Motor neuron (in vitro differentiated cells): ENCODE measurements around the gene RP2. TPM values are rescaled to one million over a fixed set of nuclear protein-coding genes. Genes with fewer than 3 reads are reported as not detected.

Experiments used
- ATAC-seq, 8 experiments: fragments of 200-7000 bp; cut with Tn5 transposase; replicated peaks in 6 of 8; 2 replicates each; pipeline ENCODE4 v1.8.0; 2021; ENCODE audit warnings: mild to moderate bottlenecking in 8 of 8, moderate library complexity in 8 of 8
- H3K27ac ChIP-seq, 2 donors: fragments of 250-450 bp; sonication (Bioruptor Pico); 2 replicates each; pipeline ENCODE4 v1.9.0; 2021; ENCODE audit warnings: antibody characterized with exemption in 2 of 2, mild to moderate bottlenecking in 2 of 2, moderate library complexity in 1 of 2
- H3K4me1 ChIP-seq, 2 donors: fragments of 250-450 bp; sonication (Bioruptor Pico); replicated peaks in 1 of 2; 2 replicates each; pipeline ENCODE4 v1.6.1; 2021; ENCODE audit warnings: antibody characterized with exemption in 2 of 2, mild to moderate bottlenecking in 2 of 2, moderate library complexity in 1 of 2
- H3K4me3 ChIP-seq, 5 donors: fragments of 250-450 bp; sonication (Bioruptor Pico); 2 replicates each; pipeline ENCODE4 v1.9.0; 2021; ENCODE audit warnings: antibody characterized with exemption in 5 of 5, mild to moderate bottlenecking in 5 of 5, moderate library complexity in 4 of 5
- WGBS, 10 experiments: fragments of 450-650 bp; shearing (Covaris generic); methylation state at CpG; one replicate each; pipeline ENCODE4 v1.0.0; 2022; 5-methylcytosine and 5-hydroxymethylcytosine counted together
- in situ Hi-C, 9 experiments: fragments of 400-800 bp; cut with MboI; loops; one replicate each; pipeline ENCODE4 v1.15.0; 2021; ENCODE audit warnings: low sequenced_read_pairs in 9 of 9, low pct_unique_long_range_greater_than_20kb in 2 of 9; ENCODE audit not compliant: unreplicated experiment in 9 of 9
- total RNA-seq, 8 experiments: library from RNA; unstranded; fragments of 300-600 nt; gene quantifications; 2 replicates each; pipeline versions ENCODE4 v1.2.3 to v1.2.4, GENCODE V29; 2022

Gene RP2
- total RNA-seq, 8 experiments from 2014 or later = 3.9 to 15.2 (median 10.5) TPM

DNA sequence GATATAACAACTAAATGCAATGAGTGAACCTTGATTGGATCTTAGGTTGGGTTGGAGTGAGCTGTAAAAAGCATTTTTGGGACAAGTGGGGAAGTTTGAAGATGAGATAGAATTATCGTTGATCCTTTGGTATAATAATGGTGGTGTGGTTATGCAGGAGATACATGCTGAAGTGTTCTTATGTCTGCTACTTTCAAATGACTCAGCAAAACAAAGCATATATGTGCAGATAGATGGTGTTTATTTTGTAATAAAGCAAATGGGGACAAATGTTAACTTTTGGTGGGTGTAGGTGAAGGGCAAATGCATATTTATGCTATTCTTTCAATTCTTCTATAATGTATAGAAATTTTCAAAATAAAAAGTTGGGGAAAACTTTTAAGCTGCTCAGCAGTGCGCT, 26.2 kb downstream of the RP2 start:
- ATAC-seq = no peak
- WGBS, 10 experiments = 46 to 100% (median 85%) methylated on average over 1 to 2 of the region's 2 CpGs; no CpG with 5 or more reads in 4 of the 10 experiments
- no peaks in the 10 kb centered on the region for H3K4me1 ChIP-seq
- no peak overlapping the region for H3K27ac ChIP-seq
- H3K4me3 ChIP-seq = no peak overlapping the region
- in situ Hi-C loops = no loop called here

GRCh38 chrX:46864606-46865005, 27.8 kb downstream of the RP2 start:
- no peak overlapping the region for H3K27ac ChIP-seq
- in situ Hi-C loops = no loop called here
- ATAC-seq = no peak
- H3K4me3 ChIP-seq = no peak overlapping the region
- no CpG with 5 or more reads among the region's 2 CpGs for WGBS, 10 experiments
- H3K4me1 ChIP-seq = no peaks in the 10 kb centered on the region

- Histone ChIP-seq H3K27ac (no peak overlapping the region), H3K4me3 (no peak overlapping the region), H3K4me1 (no peaks in the 10 kb centered on the region)
- 83 to 94% (median 86%) methylated on average over 2 to 3 of the region's 4 CpGs; no CpG with 5 or more reads in 7 of the 10 experiments for WGBS, 10 experiments
- no peak for ATAC-seq
- in situ Hi-C loops = no loop called here
Observed at GRCh38 chrX:46865281-46865680, 28.4 kb downstream of the RP2 start.

- no peak overlapping the region for H3K27ac ChIP-seq
- in situ Hi-C loops = no loop called here
- no peaks in the 10 kb centered on the region for H3K4me1 ChIP-seq
- no peak for ATAC-seq
- H3K4me3 ChIP-seq = no peak overlapping the region
Observed at GRCh38 chrX:46866726-46867125, 29.9 kb downstream of the RP2 start.

DNA sequence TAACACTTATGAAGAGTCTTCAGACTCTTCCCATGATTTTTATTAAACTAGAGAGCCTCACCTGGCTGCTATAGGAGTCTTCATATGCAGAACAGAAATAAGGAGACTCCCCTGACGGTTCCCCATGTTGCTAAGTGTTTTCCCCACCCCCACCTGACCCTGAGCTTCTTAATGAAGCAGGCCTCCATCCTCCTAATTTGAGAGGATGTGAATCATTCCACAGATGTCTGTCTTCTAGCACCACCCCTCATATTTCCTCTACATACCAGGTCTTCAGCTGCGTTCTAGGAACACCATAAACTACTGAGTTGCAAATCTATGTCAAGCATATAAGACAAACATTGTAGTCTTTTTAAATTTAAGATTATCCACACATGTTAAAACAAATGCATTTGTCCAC, 36.9 kb downstream of the RP2 start:
- in situ Hi-C loops = no loop called here
- no peak overlapping the region for H3K4me3 ChIP-seq
- no peak overlapping the region for H3K27ac ChIP-seq
- 20 to 100% (median 32%) methylated on average over 1 to 2 of the region's 2 CpGs; no CpG with 5 or more reads in 7 of the 10 experiments for WGBS, 10 experiments
- ATAC-seq = no peak
- H3K4me1 ChIP-seq = no peaks in the 10 kb centered on the region

DNA sequence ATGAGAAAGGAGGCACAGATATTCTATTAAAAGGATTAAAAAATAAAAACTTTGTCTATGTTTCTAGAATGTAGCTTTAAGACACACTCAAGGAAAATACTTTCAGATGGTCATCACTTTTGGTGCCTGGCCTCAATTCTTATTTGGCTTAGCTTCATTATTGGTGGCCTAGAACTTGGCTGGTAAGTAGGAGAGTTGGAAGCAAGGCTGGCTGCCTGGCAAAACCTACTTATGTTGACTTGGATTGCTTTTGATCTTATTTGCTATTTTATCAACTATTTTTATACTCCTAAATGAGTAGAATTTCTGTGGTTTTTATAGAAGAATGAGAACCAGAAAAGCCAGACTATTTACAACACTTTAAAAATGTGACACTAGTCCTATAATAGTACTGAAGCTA, 40.1 kb downstream of the RP2 start:
- in situ Hi-C loops = no loop called here
- Histone ChIP-seq H3K4me3 (no peak overlapping the region), H3K27ac (no peak overlapping the region), H3K4me1 (no peaks in the 10 kb centered on the region)
- no peak for ATAC-seq

DNA sequence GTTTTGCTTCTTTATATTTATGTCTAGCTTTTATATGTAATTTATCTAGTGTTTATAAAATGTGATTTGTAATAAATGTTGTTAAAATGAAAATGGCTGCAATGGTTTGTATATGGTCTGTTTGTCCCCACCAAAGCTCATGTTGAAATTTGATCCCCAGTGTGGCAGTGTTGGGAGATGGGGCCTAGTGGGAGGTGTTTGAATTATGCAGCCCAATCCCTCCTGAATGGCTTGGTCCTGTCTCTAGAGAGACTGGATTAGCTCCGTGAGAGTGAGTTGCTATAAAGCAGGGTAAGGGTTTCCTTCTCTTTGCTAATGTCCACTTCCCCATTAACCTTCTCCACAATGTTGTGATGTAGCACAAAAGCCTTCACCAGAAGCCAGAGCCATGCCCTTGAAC, 45.4 kb downstream of the RP2 start:
- 33 to 50% (median 40%) methylated on average over 1 of the region's 1 CpG; no CpG with 5 or more reads in 6 of the 10 experiments for whole genome bisulfite sequencing, 10 experiments
- in situ Hi-C loops = no loop called here
- H3K4me3 ChIP-seq = no peak overlapping the region
- no peaks in the 10 kb centered on the region for H3K4me1 ChIP-seq
- H3K27ac ChIP-seq = no peak overlapping the region
- ATAC-seq = no peak

DNA sequence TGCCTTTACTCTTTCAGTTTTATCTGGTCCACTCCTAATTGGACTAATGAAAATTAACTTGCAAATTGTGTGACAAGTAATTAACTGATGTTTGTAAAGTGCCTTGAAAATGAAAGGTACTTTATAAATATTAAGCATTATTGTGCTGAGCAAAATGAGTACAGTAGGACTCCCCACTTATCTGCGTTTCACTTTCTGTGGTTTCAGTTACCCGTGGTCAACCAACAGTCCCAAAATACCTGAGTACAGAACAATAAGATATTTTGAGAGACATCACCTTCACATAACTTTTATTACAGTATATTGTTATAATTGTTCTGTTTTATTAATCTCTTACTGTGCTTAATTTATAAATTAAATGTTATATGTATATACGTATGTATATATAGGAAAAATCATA, 48.0 kb downstream of the RP2 start:
- H3K4me1 ChIP-seq = no peaks in the 10 kb centered on the region
- no peak overlapping the region for H3K4me3 ChIP-seq
- 49 to 100% (median 86%) methylated on average over 1 to 3 of the region's 3 CpGs; no CpG with 5 or more reads in 6 of the 10 experiments for WGBS, 10 experiments
- H3K27ac ChIP-seq = no peak overlapping the region
- in situ Hi-C loops = no loop called here
- no peak for ATAC-seq

- no peaks in the 10 kb centered on the region for H3K4me1 ChIP-seq
- H3K27ac ChIP-seq = no peak overlapping the region
- no peak for ATAC-seq
- H3K4me3 ChIP-seq = no peak overlapping the region
- in situ Hi-C loops = no loop called here
Observed at GRCh38 chrX:46898207-46898606, 61.4 kb downstream of the RP2 start.

DNA sequence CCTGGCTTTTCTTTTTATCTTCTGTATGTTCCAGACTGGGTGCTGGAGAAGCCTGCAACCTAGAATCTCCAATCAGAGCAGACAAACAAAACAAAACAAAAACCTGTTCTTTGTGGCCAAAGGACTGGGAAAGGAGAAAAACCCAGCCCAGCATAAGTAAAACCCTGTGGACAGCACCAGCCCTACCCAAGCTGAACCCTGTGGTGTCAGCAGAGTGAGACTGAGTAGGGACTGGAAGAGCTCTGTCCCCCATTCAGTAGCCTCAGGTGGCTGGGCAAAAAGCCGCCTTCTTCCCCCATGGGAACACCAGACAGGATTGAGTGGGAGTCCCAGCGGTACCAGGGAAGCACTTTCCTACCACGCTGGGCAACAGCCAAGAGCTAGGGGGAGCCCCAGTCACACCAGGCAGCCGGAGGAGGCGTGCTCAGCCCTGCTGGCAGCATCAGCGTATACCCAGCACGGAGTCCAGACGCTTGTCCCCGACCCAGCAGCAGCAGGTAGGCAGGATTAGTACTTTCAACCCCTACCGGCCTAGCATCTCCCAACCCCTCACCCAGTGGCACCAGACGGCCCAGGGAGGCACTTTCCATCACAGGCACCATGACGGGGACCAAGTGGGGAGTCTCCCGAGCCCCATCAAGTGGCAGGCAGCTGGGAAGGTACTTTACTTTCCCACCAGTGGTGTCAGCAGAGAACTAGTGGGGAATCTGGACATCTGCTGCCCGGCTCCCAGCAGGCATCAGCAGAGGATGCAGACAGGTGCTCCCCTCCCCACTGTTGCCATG, 66.8 kb downstream of the RP2 start:
- ATAC-seq = peak; percentile 99 to 100 (median 99)
- Histone ChIP-seq H3K27ac (no peak overlapping the region), H3K4me1 (no peaks in the 10 kb centered on the region), H3K4me3 (peak overlapping the region; percentile 34 to 59 (median 43))
- in situ Hi-C loops = loop anchor here in 1 of 9 experiments (25.0 kb wide), 1 partner anchor 134 kb away; no protein-coding TSS in a partner anchor
- WGBS, 10 experiments = 0 to 33% methylated on average over 1 of the region's 14 CpGs; no CpG with 5 or more reads in 8 of the 10 experiments

DNA sequence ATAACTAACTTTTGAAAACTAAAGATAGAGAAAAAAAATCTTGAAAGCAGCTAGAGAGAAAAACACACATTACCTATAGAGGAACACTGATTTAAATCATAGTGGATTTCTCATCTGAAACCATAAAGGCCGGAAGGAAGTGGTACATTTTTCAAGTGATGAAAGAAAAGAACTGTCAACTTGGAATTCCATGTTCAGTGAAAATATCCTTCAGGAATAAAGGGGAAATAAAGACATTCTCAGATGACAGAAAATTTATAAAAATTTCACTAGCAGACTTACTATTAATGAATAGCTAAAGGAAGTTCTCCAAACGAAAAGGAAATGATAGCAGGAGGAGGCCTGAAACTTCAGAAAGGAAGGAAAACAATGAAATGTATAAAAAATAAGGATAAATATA, 67.8 kb downstream of the RP2 start:
- 0 to 100% (median 50%) methylated on average over 1 to 2 of the region's 2 CpGs; no CpG with 5 or more reads in 2 of the 10 experiments for WGBS, 10 experiments
- Histone ChIP-seq H3K4me3 (no peak overlapping the region), H3K4me1 (no peaks in the 10 kb centered on the region), H3K27ac (no peak overlapping the region)
- ATAC-seq = no peak
- in situ Hi-C loops = loop anchor here in 1 of 9 experiments (25.0 kb wide), 1 partner anchor 133 kb away; no protein-coding TSS in a partner anchor

DNA sequence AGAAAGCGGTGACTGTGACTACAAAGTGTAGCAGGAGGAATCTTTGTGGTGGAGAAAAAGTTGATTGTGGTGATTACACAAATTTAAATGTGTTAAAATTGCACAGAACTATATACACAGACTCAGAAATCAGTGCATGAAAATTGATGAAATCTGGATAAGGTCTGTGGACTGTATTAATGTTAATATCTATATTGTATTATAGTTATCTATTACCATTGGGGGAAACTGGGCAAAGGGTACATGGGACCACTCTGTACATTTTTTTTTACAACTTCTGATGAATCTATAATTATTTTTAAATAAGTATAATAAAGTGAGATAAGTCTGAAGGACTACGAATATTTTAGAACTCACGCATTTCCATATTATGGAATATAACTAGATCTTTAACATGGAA, 73.6 kb downstream of the RP2 start:
- in situ Hi-C loops = loop anchor here in 1 of 9 experiments (25.0 kb wide), 1 partner anchor 127 kb away; no protein-coding TSS in a partner anchor
- H3K27ac ChIP-seq = no peak overlapping the region
- no peak for ATAC-seq
- WGBS, 10 experiments = 0 to 100% (median 75%) methylated on average over 1 to 3 of the region's 3 CpGs; no CpG with 5 or more reads in 3 of the 10 experiments
- peaks cover 0 to 5% of the 10 kb centered on the region in 2 donors for H3K4me1 ChIP-seq
- no peak overlapping the region for H3K4me3 ChIP-seq

DNA sequence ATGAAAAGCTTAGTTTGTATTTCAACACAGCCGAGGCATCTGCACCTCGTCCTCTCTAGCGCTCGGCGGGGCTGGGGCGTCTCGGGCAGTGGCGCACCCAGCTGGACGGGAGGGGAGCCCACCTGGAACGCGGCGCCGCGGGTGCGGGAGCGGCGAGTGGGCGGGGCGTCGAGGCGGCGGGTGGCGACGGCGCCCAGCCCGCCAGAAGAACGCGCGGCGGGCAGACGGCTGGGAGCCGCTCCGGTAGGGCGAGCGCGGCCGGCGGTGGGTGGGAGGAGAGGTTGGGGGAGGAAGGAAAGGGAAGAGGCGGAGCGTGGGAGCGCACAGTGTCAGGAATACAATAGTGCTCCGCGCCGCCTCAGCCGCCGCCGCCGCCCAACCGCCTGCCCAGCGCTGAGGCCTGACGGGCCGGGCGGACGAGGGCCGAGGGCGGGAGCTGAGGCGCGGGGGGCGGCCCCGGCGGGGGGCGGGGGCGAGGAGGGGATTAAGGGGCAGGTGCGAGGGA, 75.3 kb downstream of the RP2 start, which contains the start of gene JADE3:
JADE3 (plus strand) TSS at position 324 of the 505 bp plus-strand sequence. CDS start 72,474 bp downstream, outside the sequence.
- WGBS, 10 experiments = no CpG with 5 or more reads among the region's 64 CpGs

More for the DNA sequence above, 75.3 kb downstream of the RP2 start, which contains the start of gene JADE3:
- ATAC-seq = peak; percentile 91 to 93 (median 92)
- peak within 1 kb of the TSS; percentile 69 to 73 for H3K27ac ChIP-seq
- peak within 1 kb of the TSS; percentile 48 to 94 (median 63) for H3K4me3 ChIP-seq
- in situ Hi-C loops = loop anchor here in 1 of 9 experiments (25.0 kb wide), 1 partner anchor 125 kb away; no protein-coding TSS in a partner anchor
- peaks cover 0 to 5% of the 10 kb centered on the region in 2 donors for H3K4me1 ChIP-seq
